Measurements from ENCODE around the gene ZNF766. TPM values are rescaled to one million over a fixed set of nuclear protein-coding genes. Genes with fewer than 3 reads are reported as not detected.

Gene ZNF766
- total and polyA plus RNA-seq, 9 of the 15 experiments (the other 6 are each of a cell fraction or from before 2014, with no cell fraction given) = 6.7 to 23.0 (median 11.2) TPM

DNA sequence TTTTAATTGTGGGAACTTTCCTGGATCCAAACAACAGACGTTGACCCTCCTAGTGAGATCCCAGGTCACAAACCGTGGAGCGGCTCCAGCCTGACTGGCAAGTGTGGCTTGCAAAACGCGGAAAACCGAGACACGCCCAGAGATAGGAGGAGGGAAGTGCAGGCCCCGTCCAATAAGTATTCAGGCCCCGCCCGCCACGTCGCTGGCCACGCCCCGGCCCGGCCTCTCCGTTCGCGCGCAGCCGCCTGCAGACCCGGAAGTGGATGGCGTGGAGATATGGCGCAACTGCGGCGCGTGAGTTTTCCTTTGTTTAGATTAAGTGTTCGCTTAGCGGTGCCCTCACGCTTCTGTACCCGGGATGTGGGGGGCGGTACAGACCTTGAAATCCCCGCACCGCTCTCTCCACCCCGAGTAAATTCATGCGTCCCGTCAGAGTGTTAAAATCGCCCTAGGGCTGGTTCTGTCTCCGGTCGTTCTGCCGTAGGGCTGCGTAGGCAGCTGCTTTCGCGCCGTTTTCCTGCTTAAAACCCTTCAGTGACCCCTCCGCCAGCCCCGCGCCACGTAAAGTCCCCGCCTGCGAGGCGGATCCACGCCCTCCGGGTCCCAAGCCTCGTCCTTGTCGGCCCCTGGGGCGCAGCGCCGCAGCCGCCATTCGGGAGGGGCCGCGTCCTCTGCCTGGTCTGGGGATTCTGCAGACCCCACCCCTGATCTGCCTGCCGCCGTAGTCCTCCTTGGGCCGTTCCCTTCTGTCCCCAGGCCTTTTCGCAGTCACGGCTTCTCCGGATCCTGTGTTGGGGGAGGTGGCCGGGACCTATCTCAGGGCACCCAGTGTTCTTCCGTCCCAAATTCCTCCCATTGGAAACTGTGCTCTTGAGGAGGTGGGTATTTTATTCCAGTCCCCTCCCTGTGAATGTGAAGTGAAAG lies at the start of gene ZNF766 (continued):
- TF ChIP-seq, protein P1, sequence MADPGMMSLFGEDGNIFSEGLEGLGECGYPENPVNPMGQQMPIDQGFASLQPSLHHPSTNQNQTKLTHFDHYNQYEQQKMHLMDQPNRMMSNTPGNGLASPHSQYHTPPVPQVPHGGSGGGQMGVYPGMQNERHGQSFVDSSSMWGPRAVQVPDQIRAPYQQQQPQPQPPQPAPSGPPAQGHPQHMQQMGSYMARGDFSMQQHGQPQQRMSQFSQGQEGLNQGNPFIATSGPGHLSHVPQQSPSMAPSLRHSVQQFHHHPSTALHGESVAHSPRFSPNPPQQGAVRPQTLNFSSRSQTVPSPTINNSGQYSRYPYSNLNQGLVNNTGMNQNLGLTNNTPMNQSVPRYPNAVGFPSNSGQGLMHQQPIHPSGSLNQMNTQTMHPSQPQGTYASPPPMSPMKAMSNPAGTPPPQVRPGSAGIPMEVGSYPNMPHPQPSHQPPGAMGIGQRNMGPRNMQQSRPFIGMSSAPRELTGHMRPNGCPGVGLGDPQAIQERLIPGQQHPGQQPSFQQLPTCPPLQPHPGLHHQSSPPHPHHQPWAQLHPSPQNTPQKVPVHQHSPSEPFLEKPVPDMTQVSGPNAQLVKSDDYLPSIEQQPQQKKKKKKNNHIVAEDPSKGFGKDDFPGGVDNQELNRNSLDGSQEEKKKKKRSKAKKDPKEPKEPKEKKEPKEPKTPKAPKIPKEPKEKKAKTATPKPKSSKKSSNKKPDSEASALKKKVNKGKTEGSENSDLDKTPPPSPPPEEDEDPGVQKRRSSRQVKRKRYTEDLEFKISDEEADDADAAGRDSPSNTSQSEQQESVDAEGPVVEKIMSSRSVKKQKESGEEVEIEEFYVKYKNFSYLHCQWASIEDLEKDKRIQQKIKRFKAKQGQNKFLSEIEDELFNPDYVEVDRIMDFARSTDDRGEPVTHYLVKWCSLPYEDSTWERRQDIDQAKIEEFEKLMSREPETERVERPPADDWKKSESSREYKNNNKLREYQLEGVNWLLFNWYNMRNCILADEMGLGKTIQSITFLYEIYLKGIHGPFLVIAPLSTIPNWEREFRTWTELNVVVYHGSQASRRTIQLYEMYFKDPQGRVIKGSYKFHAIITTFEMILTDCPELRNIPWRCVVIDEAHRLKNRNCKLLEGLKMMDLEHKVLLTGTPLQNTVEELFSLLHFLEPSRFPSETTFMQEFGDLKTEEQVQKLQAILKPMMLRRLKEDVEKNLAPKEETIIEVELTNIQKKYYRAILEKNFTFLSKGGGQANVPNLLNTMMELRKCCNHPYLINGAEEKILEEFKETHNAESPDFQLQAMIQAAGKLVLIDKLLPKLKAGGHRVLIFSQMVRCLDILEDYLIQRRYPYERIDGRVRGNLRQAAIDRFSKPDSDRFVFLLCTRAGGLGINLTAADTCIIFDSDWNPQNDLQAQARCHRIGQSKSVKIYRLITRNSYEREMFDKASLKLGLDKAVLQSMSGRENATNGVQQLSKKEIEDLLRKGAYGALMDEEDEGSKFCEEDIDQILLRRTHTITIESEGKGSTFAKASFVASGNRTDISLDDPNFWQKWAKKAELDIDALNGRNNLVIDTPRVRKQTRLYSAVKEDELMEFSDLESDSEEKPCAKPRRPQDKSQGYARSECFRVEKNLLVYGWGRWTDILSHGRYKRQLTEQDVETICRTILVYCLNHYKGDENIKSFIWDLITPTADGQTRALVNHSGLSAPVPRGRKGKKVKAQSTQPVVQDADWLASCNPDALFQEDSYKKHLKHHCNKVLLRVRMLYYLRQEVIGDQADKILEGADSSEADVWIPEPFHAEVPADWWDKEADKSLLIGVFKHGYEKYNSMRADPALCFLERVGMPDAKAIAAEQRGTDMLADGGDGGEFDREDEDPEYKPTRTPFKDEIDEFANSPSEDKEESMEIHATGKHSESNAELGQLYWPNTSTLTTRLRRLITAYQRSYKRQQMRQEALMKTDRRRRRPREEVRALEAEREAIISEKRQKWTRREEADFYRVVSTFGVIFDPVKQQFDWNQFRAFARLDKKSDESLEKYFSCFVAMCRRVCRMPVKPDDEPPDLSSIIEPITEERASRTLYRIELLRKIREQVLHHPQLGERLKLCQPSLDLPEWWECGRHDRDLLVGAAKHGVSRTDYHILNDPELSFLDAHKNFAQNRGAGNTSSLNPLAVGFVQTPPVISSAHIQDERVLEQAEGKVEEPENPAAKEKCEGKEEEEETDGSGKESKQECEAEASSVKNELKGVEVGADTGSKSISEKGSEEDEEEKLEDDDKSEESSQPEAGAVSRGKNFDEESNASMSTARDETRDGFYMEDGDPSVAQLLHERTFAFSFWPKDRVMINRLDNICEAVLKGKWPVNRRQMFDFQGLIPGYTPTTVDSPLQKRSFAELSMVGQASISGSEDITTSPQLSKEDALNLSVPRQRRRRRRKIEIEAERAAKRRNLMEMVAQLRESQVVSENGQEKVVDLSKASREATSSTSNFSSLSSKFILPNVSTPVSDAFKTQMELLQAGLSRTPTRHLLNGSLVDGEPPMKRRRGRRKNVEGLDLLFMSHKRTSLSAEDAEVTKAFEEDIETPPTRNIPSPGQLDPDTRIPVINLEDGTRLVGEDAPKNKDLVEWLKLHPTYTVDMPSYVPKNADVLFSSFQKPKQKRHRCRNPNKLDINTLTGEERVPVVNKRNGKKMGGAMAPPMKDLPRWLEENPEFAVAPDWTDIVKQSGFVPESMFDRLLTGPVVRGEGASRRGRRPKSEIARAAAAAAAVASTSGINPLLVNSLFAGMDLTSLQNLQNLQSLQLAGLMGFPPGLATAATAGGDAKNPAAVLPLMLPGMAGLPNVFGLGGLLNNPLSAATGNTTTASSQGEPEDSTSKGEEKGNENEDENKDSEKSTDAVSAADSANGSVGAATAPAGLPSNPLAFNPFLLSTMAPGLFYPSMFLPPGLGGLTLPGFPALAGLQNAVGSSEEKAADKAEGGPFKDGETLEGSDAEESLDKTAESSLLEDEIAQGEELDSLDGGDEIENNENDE (IDR thresholded peaks at IDR 0.05; ENCODE audit: low read depth, low read length) = no peak
- TF ChIP-seq, protein P2, sequence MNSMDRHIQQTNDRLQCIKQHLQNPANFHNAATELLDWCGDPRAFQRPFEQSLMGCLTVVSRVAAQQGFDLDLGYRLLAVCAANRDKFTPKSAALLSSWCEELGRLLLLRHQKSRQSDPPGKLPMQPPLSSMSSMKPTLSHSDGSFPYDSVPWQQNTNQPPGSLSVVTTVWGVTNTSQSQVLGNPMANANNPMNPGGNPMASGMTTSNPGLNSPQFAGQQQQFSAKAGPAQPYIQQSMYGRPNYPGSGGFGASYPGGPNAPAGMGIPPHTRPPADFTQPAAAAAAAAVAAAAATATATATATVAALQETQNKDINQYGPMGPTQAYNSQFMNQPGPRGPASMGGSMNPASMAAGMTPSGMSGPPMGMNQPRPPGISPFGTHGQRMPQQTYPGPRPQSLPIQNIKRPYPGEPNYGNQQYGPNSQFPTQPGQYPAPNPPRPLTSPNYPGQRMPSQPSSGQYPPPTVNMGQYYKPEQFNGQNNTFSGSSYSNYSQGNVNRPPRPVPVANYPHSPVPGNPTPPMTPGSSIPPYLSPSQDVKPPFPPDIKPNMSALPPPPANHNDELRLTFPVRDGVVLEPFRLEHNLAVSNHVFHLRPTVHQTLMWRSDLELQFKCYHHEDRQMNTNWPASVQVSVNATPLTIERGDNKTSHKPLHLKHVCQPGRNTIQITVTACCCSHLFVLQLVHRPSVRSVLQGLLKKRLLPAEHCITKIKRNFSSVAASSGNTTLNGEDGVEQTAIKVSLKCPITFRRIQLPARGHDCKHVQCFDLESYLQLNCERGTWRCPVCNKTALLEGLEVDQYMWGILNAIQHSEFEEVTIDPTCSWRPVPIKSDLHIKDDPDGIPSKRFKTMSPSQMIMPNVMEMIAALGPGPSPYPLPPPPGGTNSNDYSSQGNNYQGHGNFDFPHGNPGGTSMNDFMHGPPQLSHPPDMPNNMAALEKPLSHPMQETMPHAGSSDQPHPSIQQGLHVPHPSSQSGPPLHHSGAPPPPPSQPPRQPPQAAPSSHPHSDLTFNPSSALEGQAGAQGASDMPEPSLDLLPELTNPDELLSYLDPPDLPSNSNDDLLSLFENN (IDR thresholded peaks at IDR 0.05; ENCODE audit: low read depth in 2 of 2, low read length in 2 of 2) = no peak
- TF ChIP-seq ZNF165 (CRISPR knock-in tag; IDR thresholded peaks at IDR 0.05; ENCODE audit: borderline replicate concordance) (peak; percentile 53; the same call in 1 of the 2 replicates), TFAM (CRISPR knock-in tag; conservative IDR thresholded peaks at IDR 0.05) (no peak), ZNF707 (CRISPR knock-in tag; conservative IDR thresholded peaks at IDR 0.05) (no peak), ZNF212 (CRISPR knock-in tag; IDR thresholded peaks at IDR 0.05) (no peak), HNRNPLL (IDR thresholded peaks at IDR 0.05; ENCODE audit: low read depth, low read length, poor library complexity, severe bottlenecking) (peak; percentile 60)
- TF ChIP-seq, protein P3, sequence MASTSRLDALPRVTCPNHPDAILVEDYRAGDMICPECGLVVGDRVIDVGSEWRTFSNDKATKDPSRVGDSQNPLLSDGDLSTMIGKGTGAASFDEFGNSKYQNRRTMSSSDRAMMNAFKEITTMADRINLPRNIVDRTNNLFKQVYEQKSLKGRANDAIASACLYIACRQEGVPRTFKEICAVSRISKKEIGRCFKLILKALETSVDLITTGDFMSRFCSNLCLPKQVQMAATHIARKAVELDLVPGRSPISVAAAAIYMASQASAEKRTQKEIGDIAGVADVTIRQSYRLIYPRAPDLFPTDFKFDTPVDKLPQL (IDR thresholded peaks at IDR 0.05; ENCODE audit: extremely low read depth, insufficient read length) = no peak
